Measurements from ENCODE around the gene MRPS30.
A peak's percentile ranks its signal among the peaks of the same experiment; 100 is the strongest.
"Not testable (repeated sequence)": the region's sequence is repeated elsewhere in the genome, so short reads cannot be mapped to it uniquely, and the experiment has no call there.

Gene MRPS30

GRCh38 chr5:44808435-44809214 lies at the start of gene MRPS30:
MRPS30 (plus strand) TSS chr5:44808947; CDS start chr5:44808963, 16 bp downstream.
- DNase-seq (ENCODE audit: low spot score), result peak; percentile 83

DNA sequence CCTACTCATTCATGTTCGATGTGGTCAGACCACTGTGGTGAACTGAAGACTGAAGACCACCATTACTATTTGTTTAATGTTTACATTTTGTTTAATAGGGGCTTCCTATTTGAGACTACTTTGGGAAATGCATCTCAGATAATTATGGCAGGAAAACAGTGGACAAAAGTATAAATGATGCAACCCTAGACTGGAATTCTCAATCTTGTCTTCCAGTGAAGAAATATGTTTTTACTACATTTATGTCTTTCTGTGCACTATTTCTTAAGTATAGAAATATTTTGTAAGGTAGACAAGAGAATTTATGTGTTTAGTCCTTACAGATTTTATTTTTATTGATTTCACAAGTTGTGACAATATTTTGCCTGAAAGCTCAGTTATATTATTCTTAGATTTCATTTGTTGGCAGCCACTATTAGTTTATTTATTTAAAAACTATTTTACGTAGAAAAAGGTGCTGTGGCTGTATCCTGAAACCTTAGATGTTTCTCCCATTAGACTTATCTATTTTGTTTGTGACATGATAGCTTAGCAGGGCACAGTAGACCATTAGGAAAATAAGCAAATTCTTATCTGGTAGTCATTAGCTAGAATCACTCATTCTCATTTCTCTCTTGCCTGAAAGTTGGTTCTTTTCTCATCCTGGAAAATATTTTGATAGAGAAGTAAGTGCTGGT lies 39.4 kb upstream of the MRPS30 start:
- no peak for DNase-seq (ENCODE audit: low spot score)

- DNase-seq (ENCODE audit: low spot score), result no peak
Observed at GRCh38 chr5:44769877-44770209, 38.9 kb upstream of the MRPS30 start.

GRCh38 chr5:44770780-44771717 lies 37.7 kb upstream of the MRPS30 start:
- no peak for DNase-seq (ENCODE audit: low spot score)

- DNase-seq (ENCODE audit: low spot score), result not testable (repeated sequence)
Observed at GRCh38 chr5:44772397-44772796, 36.4 kb upstream of the MRPS30 start.

GRCh38 chr5:44774279-44774880 lies 34.4 kb upstream of the MRPS30 start:
- DNase-seq (ENCODE audit: low spot score), result peak; percentile 2

GRCh38 chr5:44779167-44779566 lies 29.6 kb upstream of the MRPS30 start:
- DNase-seq (ENCODE audit: low spot score), result no peak

DNA sequence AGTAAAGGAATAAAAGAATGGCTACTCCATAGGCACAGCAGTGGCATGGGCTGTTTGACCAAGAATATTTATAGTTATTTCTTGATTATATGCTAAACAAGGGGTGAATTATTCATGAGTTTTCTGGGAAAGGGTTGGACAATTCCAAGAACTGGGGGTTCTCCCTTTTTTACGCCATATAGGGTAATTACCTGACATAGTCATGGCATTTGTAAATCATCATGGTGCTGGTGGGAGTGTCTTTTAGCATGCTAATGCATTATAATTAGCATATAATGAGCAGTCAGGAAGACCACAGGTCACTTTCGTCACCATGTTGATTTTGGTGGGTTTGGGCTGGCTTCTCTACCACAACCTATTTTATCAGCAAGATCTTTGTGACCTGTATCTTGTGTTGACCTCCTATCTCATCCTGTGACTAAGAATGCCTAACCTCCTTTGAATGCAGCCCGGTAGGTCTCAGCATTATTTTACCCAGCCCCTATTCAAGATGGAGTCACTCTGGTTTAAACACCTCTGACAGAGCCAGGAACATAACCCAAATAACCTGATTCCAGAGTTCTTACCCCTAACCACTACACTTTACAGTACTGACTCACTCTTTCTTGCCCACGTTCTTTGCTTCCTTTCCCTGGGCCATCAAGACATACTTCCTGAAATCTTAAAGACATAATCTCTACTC lies 25.0 kb upstream of the MRPS30 start:
- no peak for DNase-seq (ENCODE audit: low spot score)

- DNase-seq (ENCODE audit: low spot score), result no peak
Observed at GRCh38 chr5:44787731-44788130, 21.0 kb upstream of the MRPS30 start.

GRCh38 chr5:44789372-44789995 lies 19.3 kb upstream of the MRPS30 start:
- not testable (repeated sequence) for DNase-seq (ENCODE audit: low spot score)

GRCh38 chr5:44792031-44792673 lies 16.6 kb upstream of the MRPS30 start:
- DNase-seq (ENCODE audit: low spot score), result not testable (repeated sequence)

DNA sequence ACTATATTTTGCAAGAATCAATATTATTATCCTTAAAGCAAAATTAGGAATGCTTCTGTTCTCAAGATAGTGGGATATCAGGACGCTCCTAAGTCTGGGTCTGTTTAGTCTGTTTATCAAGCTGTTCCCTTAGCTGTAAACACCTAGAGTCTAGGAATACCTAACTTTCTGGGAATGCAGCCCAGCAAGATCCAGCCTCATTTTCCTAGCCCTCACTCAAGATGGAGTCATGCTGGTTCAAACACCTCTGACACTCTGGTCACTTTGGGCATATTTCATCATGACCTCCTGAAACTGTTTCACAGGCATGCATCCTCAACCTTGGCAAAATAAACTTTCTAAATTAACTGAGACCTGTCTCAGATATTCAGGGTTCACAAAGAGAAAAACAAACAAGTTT lies 14.4 kb upstream of the MRPS30 start:
- DNase-seq (ENCODE audit: low spot score), result no peak

DNA sequence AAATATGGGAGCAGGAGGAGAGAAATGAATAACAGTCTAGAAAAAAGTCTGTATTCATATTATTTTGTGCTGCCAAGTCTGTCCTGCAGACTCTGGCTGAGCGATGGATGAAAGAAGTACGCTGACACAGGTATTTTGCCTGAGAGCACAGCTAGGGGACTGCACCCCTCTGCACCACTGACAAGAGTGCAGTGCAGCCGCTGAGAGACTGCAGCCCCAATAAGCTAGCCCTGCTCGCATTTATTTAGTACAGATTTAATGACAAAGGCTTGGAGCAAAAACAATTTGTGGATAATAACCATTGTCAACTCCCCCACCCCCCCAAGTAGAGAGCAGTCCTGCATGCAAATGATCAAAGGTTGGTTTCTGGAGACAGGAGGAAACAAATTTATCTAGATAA lies 13.3 kb upstream of the MRPS30 start:
- DNase-seq (ENCODE audit: low spot score), result no peak

DNA sequence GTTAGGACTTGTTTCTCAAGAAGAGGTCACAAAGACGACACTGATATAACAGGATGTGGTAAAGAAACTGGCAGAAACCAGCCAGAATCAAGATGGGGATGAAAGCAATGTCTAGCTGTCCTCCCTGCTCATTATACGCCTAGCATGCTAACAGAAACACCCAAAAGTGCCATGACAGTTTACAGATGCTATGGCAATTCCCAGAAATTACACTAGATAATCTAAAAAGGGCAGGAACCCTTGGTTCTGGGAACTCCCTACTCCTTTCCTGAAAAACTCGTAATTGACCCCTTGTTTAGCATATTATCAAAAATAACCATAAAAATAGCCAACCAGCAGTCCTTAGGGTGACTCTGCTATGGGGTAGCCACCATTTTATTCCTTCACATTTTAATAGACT lies 10.9 kb upstream of the MRPS30 start:
- no peak for DNase-seq (ENCODE audit: low spot score)

- no peak for DNase-seq (ENCODE audit: low spot score)
Observed at GRCh38 chr5:44801992-44802391, 6.8 kb upstream of the MRPS30 start.

DNA sequence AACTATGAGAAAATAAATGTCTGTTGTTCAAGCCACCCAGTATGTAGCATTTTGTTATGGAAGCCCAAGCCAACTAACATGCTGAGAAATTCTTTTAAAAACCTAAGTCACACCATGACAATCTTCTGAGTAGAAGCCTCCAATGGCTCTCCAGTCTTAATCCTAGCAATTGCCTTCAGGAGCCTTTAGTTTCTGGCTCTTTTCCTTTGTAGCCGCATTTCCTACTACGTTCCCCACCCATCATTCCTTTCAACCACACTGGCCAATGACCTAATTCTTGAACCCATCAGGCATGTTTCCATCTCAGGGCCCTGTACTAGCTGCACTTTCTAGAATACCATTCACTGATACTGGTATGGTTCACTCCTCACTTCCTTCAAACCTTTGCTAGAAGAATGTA lies 2.1 kb upstream of the MRPS30 start:
- DNase-seq (ENCODE audit: low spot score), result no peak

DNA sequence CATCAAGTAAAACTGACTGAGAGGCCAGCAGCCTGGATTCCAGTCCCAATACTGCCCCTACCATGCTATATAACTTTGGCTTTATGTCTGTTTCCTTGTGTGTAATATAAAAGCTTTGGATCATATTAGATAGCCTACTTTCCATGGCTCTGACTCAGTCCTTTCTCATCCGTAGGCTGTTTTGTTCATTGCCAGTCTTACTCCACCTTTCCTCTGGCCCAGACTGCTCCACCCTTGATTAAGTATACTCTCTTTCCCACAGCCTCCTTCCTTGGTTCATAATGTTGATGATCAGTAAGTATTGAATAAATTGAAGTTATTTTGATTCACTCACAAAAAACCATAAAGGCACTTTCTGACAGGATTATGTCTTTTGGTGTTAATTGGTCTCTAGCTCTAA lies 1.5 kb upstream of the MRPS30 start:
- no peak for DNase-seq (ENCODE audit: low spot score)

- peak; percentile 8 for DNase-seq (ENCODE audit: low spot score)
Observed at GRCh38 chr5:44809215-44809955, 638 bp downstream of the MRPS30 start.

DNA sequence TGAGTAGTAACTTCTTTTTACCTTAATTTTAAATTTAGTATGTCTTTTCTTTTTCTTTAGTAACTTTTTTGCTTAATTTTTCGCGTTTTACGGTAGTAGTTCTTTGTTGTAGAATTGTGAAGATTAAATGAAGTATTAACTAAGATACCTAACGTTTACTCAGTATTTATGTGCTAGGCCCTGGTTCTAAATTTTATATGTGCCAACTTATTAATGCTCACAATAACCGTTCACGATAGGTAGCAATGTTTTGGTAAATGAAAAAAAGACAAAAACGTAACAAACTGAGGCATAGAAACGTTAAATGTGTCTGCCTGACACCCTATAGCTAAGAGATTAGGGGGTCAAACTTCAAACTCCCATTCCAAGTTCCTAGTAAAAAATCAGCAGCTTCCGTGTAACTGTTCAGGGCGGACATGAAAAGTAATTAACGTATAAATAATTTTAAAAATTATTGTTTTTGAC lies 1.2 kb downstream of the MRPS30 start:
- DNase-seq (ENCODE audit: low spot score), result no peak

GRCh38 chr5:44814761-44815160 lies 6.0 kb downstream of the MRPS30 start:
- no peak for DNase-seq (ENCODE audit: low spot score)
